ENCODE measurements around the gene SSH3. TPM values are rescaled to one million over a fixed set of nuclear protein-coding genes. Genes with fewer than 3 reads are reported as not detected.

SSH3 gene, protein sequence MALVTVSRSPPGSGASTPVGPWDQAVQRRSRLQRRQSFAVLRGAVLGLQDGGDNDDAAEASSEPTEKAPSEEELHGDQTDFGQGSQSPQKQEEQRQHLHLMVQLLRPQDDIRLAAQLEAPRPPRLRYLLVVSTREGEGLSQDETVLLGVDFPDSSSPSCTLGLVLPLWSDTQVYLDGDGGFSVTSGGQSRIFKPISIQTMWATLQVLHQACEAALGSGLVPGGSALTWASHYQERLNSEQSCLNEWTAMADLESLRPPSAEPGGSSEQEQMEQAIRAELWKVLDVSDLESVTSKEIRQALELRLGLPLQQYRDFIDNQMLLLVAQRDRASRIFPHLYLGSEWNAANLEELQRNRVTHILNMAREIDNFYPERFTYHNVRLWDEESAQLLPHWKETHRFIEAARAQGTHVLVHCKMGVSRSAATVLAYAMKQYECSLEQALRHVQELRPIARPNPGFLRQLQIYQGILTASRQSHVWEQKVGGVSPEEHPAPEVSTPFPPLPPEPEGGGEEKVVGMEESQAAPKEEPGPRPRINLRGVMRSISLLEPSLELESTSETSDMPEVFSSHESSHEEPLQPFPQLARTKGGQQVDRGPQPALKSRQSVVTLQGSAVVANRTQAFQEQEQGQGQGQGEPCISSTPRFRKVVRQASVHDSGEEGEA
- total RNA-seq, result 8.9 and 11.1 TPM in 2 replicates

DNA sequence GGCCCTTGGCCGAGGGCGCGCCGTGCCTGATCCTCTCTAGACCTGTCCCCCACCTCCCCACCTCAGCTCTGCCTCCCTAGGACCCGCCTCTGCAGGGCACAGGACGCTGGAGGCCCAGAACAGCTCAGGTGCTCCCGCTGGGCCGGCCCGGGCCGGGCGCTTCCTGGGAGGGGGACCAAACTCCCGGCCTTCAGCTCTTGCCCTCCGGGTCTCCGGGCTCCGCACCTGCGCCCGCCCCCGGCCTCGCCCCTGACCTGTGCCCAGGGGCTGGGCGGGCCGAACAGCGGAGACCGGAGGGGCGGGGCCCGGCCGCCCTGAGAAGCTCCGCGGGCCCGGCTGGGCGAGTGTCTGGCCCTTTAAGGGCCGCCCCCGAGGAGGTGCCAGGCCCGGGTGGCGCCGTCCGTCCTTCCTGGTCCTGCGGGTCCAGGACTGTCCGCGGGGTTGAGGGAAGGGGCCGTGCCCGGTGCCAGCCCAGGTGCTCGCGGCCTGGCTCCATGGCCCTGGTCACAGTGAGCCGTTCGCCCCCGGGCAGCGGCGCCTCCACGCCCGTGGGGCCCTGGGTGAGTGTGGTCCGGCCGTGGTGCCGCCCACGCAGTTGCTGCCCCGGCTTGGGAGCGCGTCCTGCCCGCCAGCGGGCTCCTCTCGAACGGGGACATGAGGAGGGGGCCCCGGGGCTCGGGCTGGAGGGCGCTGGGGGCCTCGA lies at the start of gene SSH3:
Gene SSH3, plus strand, starts transcription at position 399 of the 703 bp plus-strand sequence. Its CDS starts 96 bp downstream, at position 495.

DNA sequence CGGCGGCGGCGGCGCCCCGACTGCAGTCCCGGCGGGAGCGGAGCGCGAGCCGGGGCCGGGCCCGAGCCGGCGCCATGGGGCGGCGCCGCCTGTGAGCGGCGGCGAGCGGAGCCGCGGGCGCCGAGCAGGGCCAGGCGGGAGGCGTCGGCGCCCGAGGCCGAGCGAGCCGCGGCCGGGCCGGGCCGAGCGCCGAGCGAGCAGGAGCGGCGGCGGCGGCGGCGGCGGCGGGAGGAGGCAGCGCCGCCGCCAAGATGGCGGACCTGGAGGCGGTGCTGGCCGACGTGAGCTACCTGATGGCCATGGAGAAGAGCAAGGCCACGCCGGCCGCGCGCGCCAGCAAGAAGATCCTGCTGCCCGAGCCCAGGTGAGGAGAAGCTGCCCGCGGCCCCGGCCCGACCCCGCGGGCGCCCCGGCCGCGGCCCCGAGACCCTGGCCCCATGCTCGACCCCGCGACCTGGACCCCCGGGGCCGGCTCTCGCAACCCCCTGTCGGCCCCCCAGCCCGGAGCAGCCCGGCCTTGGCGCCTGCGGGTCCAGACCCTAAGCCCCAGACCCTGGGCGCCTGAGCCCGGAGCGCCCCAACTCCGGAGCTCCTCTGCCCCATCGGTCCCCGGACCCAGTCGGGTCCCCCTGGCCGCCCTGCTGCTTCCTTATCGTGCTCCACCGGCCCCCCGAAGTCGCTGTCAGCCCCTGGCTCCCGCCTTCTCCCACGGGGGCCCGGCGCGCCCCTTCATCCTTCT lies 36.7 kb upstream of the SSH3 start, which contains the start of gene GRK2:
Gene GRK2, plus strand, starts transcription at position 25 of the 739 bp plus-strand sequence. Its CDS starts 227 bp downstream, at position 252.

DNA sequence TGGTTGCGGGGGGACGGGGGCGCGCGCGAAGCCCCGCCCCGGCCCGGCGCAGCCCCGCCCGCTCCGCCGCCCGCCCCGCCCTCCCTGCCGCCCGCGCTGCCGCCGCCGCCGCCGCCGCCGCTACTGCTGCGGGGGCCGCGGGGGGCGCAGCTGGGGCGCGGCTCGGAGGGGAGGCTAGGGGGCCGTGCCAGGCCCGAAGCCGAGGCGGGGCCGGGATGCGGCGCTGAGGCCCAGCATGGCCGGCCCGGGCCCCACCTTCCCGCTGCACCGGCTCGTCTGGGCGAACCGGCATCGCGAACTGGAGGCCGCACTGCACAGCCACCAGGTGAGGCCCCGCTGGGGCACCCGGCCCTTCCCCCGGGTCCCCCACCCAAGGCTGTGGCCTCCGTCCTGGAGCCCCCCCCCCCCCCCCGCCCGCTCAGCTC lies 14.1 kb upstream of the SSH3 start, which contains the start of gene ANKRD13D:
Gene ANKRD13D, plus strand, starts transcription at position 78 of the 425 bp plus-strand sequence. Its CDS starts 158 bp downstream, at position 236.

DNA sequence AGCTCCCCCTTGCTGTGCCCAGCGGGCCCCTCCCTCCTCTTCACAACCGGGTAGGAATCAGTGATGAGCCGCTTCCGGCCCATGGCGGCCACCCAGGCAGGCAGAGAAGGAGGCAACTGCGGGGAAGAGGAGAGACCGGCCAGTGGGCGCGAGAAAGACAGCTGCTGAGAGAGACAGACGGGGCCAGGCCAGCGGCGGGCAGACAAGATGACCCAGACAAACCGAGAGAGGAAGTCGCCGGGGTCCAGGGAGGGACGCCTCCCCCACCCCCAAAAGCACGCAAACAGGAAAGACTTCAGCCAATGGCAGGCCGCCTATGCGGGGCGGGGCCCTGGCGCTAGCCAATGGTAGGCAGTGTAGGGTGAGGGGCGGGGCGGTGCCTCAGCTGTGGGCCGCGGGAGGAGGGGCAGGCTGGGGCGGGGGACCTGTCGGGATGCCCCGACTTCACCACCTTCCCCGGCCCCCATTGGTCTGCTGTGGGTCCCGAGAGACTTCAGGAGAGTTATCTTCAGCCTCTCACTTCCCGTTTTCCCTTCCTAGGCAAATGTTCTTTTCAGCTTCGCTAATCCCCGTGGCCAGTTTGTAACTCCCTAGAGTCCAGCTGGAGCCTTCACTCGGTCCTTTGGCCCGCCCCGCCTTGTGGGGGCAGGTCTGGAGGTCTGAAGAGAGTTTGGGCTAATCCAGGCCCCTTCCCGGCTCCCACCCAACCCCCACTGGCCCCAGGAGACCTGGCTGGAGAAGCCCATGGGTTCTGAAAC lies 50.2 kb downstream of the SSH3 start, which contains the start of gene POLD4:
Gene POLD4, minus strand, starts transcription at position 230 of the 758 bp plus-strand sequence. Its CDS starts 147 bp downstream, at position 83.

Other genes starting within 250 kb of the SSH3 start
- 9.1 and 16.8 TPM in 2 replicates for gene RHOD, start 246.7 kb upstream of the SSH3 start, total RNA-seq
- gene KDM2A, start 184.3 kb upstream of the SSH3 start, total RNA-seq, result 34.6 and 38.3 TPM in 2 replicates
- 26.0 and 31.7 TPM in 2 replicates for gene GRK2, start 37.1 kb upstream of the SSH3 start, total RNA-seq
- 46.2 and 58.3 TPM in 2 replicates for gene ANKRD13D, start 14.2 kb upstream of the SSH3 start, total RNA-seq
- gene POLD4, start 50.0 kb downstream of the SSH3 start, total RNA-seq, result 38.7 and 39.3 TPM in 2 replicates
- gene CLCF1, start 70.1 kb downstream of the SSH3 start, total RNA-seq, result 4.7 and 7.7 TPM in 2 replicates
- gene RAD9A, start 88.5 kb downstream of the SSH3 start, total RNA-seq, result 5.2 and 5.8 TPM in 2 replicates
- 146 and 165 TPM in 2 replicates for gene PPP1CA, start 98.3 kb downstream of the SSH3 start, total RNA-seq
- gene TBC1D10C, start 100.6 kb downstream of the SSH3 start, total RNA-seq, result not detected in 2 replicates
- gene CARNS1, start 112.1 kb downstream of the SSH3 start, total RNA-seq, result 0.13 and 0.75 TPM in 2 replicates
- gene RPS6KB2, start 125.0 kb downstream of the SSH3 start, total RNA-seq, result 42.8 and 53.8 TPM in 2 replicates
- gene PTPRCAP, start 134.2 kb downstream of the SSH3 start, total RNA-seq, result 0.25 and 0.26 TPM in 2 replicates
- gene CORO1B, start 139.9 kb downstream of the SSH3 start, total RNA-seq, result 128 and 130 TPM in 2 replicates
- gene GPR152, start 149.2 kb downstream of the SSH3 start, total RNA-seq, result not detected in 2 replicates
- gene CABP4, start 151.8 kb downstream of the SSH3 start, total RNA-seq, result 0.19 and 0.26 TPM in 2 replicates
- 20.5 and 21.1 TPM in 2 replicates for gene TMEM134, start 165.7 kb downstream of the SSH3 start, total RNA-seq
- 87.0 and 102 TPM in 2 replicates for gene AIP, start 179.5 kb downstream of the SSH3 start, total RNA-seq
- gene PITPNM1, start 201.8 kb downstream of the SSH3 start, total RNA-seq, result 28.8 and 41.4 TPM in 2 replicates
- 15.4 and 16.2 TPM in 2 replicates for gene CDK2AP2, start 204.6 kb downstream of the SSH3 start, total RNA-seq
- gene CABP2, start 219.9 kb downstream of the SSH3 start, total RNA-seq, result not detected in 2 replicates

All from aortic smooth muscle cell (primary cell).